HFF-Myc (cell line): Measurements from ENCODE around the gene PLCB1.

Experiments used
- DNase-seq: peaks from one replicate; pipeline ENCODE4 v3.0.0-alpha.2; 2011; ENCODE audit warnings: low read depth; ENCODE audit errors: extremely low read depth
- H3K4me3 ChIP-seq: replicated peaks from 2 replicates; pipeline ENCODE4 v1.5.1; 2011; ENCODE audit warnings: low read depth, mild to moderate bottlenecking, control low read depth, low read length
- CTCF ChIP-seq: IDR thresholded peaks from 2 replicates; pipeline ENCODE4 v1.5.1; 2012; ENCODE audit warnings: mild to moderate bottlenecking, low read depth, low read length, control low read depth; ENCODE audit errors: missing control alignments

Gene PLCB1

GRCh38 chr20:8128291-8129060 lies 3.6 kb upstream of the PLCB1 start:
- no peak for TF ChIP-seq CTCF
- H3K4me3 ChIP-seq = no peak overlapping the region
- DNase-seq = no peak

- no peak for TF ChIP-seq CTCF
- H3K4me3 ChIP-seq = no peak overlapping the region
- DNase-seq = no peak
These were observed 2.7 kb upstream of the PLCB1 start for GRCh38 chr20:8129211-8129976.

- no peak for TF ChIP-seq CTCF
- no peak for DNase-seq
- H3K4me3 ChIP-seq = peak overlapping the region; percentile 68
These were observed 1.1 kb upstream of the PLCB1 start for GRCh38 chr20:8130840-8131526.

- DNase-seq = no peak
- peak overlapping the region; percentile 68 for H3K4me3 ChIP-seq
- TF ChIP-seq CTCF = no peak
These were observed 631 bp downstream of the PLCB1 start for GRCh38 chr20:8132484-8133309.

GRCh38 chr20:8133310-8133768 lies 1.3 kb downstream of the PLCB1 start:
- no peak for TF ChIP-seq CTCF
- H3K4me3 ChIP-seq = peak overlapping the region; percentile 68
- DNase-seq = no peak

- H3K4me3 ChIP-seq = peak overlapping the region; percentile 68
- DNase-seq = no peak
- TF ChIP-seq CTCF = no peak
These were observed 1.9 kb downstream of the PLCB1 start for GRCh38 chr20:8133851-8134451.
